HepG2 (cell line): ENCODE measurements around the gene PLXND1. TPM values are rescaled to one million over a fixed set of nuclear protein-coding genes. Genes with fewer than 3 reads are reported as not detected.

Experiments used
- ATAC-seq: fragments of 200-7000 bp; cut with Tn5 transposase; 3 replicates; pipeline ENCODE4 v1.9.1; 2020; ENCODE audit warnings: mild to moderate bottlenecking, moderate library complexity
- BruUV-seq: library from RNA; stranded (reverse); fragments of 400-500 nt; replicated peaks from 2 replicates; lab custom pipeline; 2021; lab: Mats Ljungman, UMichigan
- CTCF ChIA-PET: fragments of 300-600 bp; formaldehyde crosslinking; extraction: SDS; loops from one replicate; lab custom pipeline; 2021; ENCODE audit warnings: low total read pairs, inconsistent platforms, low intra/inter-chr PET ratio; lab: Yijun Ruan, JAX
- POLR2A ChIA-PET: fragments of 350-600 bp; sonication (Branson Sonifier 250); formaldehyde crosslinking; loops from one replicate; lab custom pipeline; 2020; ENCODE audit warnings: antibody characterized with exemption, inconsistent platforms; lab: Yijun Ruan, JAX
- DNase-seq: peaks from one replicate; pipeline ENCODE4 v3.0.0-alpha.2; 2015; ENCODE audit warnings: low spot score
- FAIRE-seq: peaks from 3 replicates; lab custom pipeline; 2011; peaks lifted over from hg19 to GRCh38; lab: Jason Lieb, UNC
- H2AFZ ChIP-seq: one replicate; pipeline ENCODE4 v1.6.1; 2011; ENCODE audit warnings: low read length, inconsistent platforms
- H3K27ac ChIP-seq: fragments of 300-600 bp; 3 replicates; pipeline ENCODE4 v1.8.0; 2011; ENCODE audit warnings: mixed run types, mild to moderate bottlenecking, mixed read lengths, low read length, inconsistent platforms; ENCODE audit not compliant: insufficient read depth; ENCODE audit errors: extremely low read length
- H3K27me3 ChIP-seq, 2 experiments: fragments of 200-600 bp in 1 of 2; 2 replicates in 1 of 2; 3 replicates in 1 of 2; pipeline versions ENCODE4 v1.6.0 to v1.8.0; 2011; ENCODE audit warnings: low read length in 2 of 2, mild to moderate bottlenecking in 2 of 2, moderate library complexity in 2 of 2, inconsistent platforms in 1 of 2; ENCODE audit not compliant: insufficient read depth in 2 of 2, control insufficient read depth in 1 of 2
- H3K36me3 ChIP-seq, 2 experiments: fragments of 200-600 bp in 1 of 2; replicated peaks in 1 of 2; 2 replicates in 1 of 2; 3 replicates in 1 of 2; pipeline versions ENCODE4 v1.5.1 to v1.8.0; 2011; ENCODE audit warnings: low read length in 2 of 2, inconsistent platforms in 1 of 2; ENCODE audit not compliant: insufficient read depth in 2 of 2, control insufficient read depth in 1 of 2
- H3K4me1 ChIP-seq: 2 replicates; pipeline ENCODE4 v1.5.1; 2012; ENCODE audit warnings: low read length, inconsistent platforms; ENCODE audit not compliant: insufficient read depth
- H3K4me2 ChIP-seq: 2 replicates; pipeline ENCODE4 v1.6.0; 2011; ENCODE audit warnings: low read depth, low read length, inconsistent platforms
- H3K4me3 ChIP-seq, 3 experiments: fragments of 200-600 bp in 1 of 3; sonication (generic), shearing (Covaris generic) in 1 of 3; replicated peaks in 1 of 3; 2 replicates each; pipeline ENCODE4 v1.5.1; 2011 to 2016; ENCODE audit warnings: low read length in 3 of 3, inconsistent platforms in 2 of 3, low read depth in 2 of 3, mild to moderate bottlenecking in 2 of 3, control low read depth in 1 of 3, mixed read lengths in 1 of 3; ENCODE audit not compliant: insufficient read depth in 1 of 3
- H3K79me2 ChIP-seq: one replicate; pipeline ENCODE4 v1.6.1; 2011; ENCODE audit warnings: low read length, inconsistent platforms; ENCODE audit not compliant: insufficient read depth
- H3K9ac ChIP-seq: 2 replicates; pipeline ENCODE4 v1.6.0; 2011; ENCODE audit warnings: mild to moderate bottlenecking, low read depth, low read length, inconsistent platforms; ENCODE audit not compliant: insufficient read depth
- H3K9me3 ChIP-seq: 2 replicates; pipeline ENCODE4 v1.5.1; 2012; ENCODE audit warnings: mild to moderate bottlenecking, low read length
- H4K20me1 ChIP-seq: 2 replicates; pipeline ENCODE4 v1.6.0; 2011; ENCODE audit warnings: inconsistent platforms, mild to moderate bottlenecking, low read length, moderate library complexity; ENCODE audit not compliant: insufficient read depth
- BCL6 ChIP-seq: IDR thresholded peaks from 2 replicates; pipeline ENCODE4 v1.6.1; 2016; ENCODE audit warnings: missing genetic modification reagents, missing compliant biosample characterization
- TSC22D2 ChIP-seq: sonication (generic); formaldehyde crosslinking; IDR thresholded peaks from 2 replicates; pipeline ENCODE4 v1.5.1; 2020; ENCODE audit warnings: missing genetic modification reagents, mild to moderate bottlenecking, borderline replicate concordance
- ZNF251 ChIP-seq: sonication (generic); formaldehyde crosslinking; IDR thresholded peaks from 2 replicates; pipeline ENCODE4 v1.9.0; 2021; ENCODE audit warnings: mild to moderate bottlenecking, missing genetic modification reagents
- WGBS: methylation state at CpG from one replicate; pipeline ENCODE4 v1.1.6; 2017; ENCODE audit warnings: low lambda C conversion rate; 5-methylcytosine and 5-hydroxymethylcytosine counted together
- in situ Hi-C: cut with HindIII; loops from 2 replicates; pipeline ENCODE4 v1.10.0; 2017; ENCODE audit warnings: low pct_unique_long_range_greater_than_20kb; ENCODE audit not compliant: extremely low pct_ligation_motif_present
- intact Hi-C: fragments of 100-400 bp; cut with micrococcal nuclease; formaldehyde crosslinking; loops from one replicate; pipeline ENCODE4 v1.10.0; 2022; ENCODE audit not compliant: unreplicated experiment
- polyA plus RNA-seq, 8 experiments: library from polyadenylated mRNA; depleted of rRNA in 3 of 8; stranded (reverse) in 7 of 8; unstranded in 1 of 8; fragments of >200 nt; fragmentation: Illumina TruSeq in 4 of 8; extraction: Trizol in 4 of 8; gene quantifications; 2 replicates each; pipeline versions ENCODE4 v1.2.1 to v1.2.3, GENCODE V29; 2011 to 2016; ENCODE audit warnings: low read depth in 4 of 8, missing spikeins in 1 of 8, mixed read lengths in 1 of 8; ENCODE audit not compliant: insufficient read depth in 1 of 8
- total RNA-seq, 5 experiments: library from RNA; depleted of rRNA; stranded (reverse); fragments of >200 nt; fragmentation: Illumina TruSeq; extraction: Trizol; gene quantifications; 2 replicates each; pipeline ENCODE4 v1.2.3, GENCODE V29; 2016; ENCODE audit warnings: low read depth in 1 of 5

PLXND1 gene
- total and polyA plus RNA-seq, 2 of the 13 experiments (the other 11 are each of a cell fraction or from before 2014, with no cell fraction given) = 15.9 to 42.0 TPM

DNA sequence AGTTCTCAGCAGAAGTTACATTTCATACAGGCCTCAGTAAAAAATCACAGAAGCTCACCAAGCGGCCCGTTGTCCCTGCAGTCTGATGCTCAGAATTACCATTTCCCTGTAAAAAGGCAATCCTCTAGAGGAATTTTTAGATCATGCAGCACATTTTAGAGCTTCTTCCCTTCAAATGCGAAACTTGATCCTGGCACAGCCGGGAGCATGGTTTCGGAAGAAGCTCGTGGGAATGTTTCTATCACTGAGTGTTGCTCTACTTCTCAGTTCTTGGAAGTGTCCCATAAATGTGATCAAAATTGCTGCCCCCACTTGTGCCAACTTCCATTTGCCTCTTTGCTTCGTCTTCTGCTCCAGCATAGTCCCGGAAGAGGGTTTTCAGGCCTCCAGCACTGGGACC is 67.3 kb downstream of the PLXND1 start:
- 42% methylated on average over 8 of the region's 8 CpGs for WGBS
- no TSS peak for BruUV-seq
- H3K4me3 ChIP-seq = no peak overlapping the region
- no peak for ATAC-seq
- in situ Hi-C loops (no loop called here), intact Hi-C loops (no loop called here)
- H3K27me3 ChIP-seq = peaks cover 0 to 4% of the 10 kb centered on the region in 2 experiments; a peak in 1 of 5 replicates
- H3K27ac ChIP-seq = peak overlapping the region; percentile 43
- no peak overlapping the region for H2AFZ ChIP-seq
- FAIRE-seq = no peak
- TF ChIP-seq TSC22D2 (no peak), BCL6 (CRISPR knock-in tag) (0 out of 2 replicates have a peak, but pooled peaks have one; percentile 4)
- ChIA-PET CTCF (no interaction called here), POLR2A (interaction anchor here (1.5 kb wide), 1 partner anchor 13 kb away, joined by 3 read pairs; no protein-coding TSS in a partner anchor)
- H3K9ac ChIP-seq = no peak overlapping the region
- no peak for DNase-seq
- H3K9me3 ChIP-seq = no peaks in the 10 kb centered on the region
- H4K20me1 ChIP-seq = no peaks in the 10 kb centered on the region
- peaks cover 65% of the 10 kb centered on the region for H3K4me1 ChIP-seq
- H3K79me2 ChIP-seq = no peaks in the 10 kb centered on the region
- no peaks in the 10 kb centered on the region for H3K36me3 ChIP-seq
- H3K4me2 ChIP-seq = peak overlapping the region; percentile 40; the same call in 1 of the 2 replicates

DNA sequence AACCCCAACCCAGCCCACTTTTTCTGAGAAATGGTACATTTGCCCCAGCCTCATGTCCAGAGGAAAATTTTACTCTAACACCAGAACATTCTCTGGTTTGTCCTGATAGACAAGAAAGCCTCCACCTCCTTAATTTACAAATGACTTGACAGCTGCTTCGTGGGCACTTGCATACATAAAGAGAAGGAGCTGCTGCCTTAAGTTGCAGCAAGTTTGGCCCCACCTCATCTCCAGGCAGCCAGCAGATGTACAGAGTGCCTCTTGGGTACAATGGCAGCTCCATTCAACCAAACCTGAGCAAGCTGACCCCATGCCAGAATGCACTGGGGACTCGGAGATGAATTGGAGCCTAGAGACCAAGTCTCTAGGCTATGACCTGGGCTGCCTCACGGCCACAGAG is 69.7 kb downstream of the PLXND1 start:
- Histone ChIP-seq H3K4me1 (peaks cover 68% of the 10 kb centered on the region), H3K9me3 (no peaks in the 10 kb centered on the region), H3K9ac (no peak overlapping the region), H3K27ac (no peak overlapping the region), H2AFZ (no peak overlapping the region), H3K27me3 (no peaks in the 10 kb centered on the region), H3K4me2 (no peak overlapping the region), H3K79me2 (no peaks in the 10 kb centered on the region), H4K20me1 (no peaks in the 10 kb centered on the region), H3K4me3 (no peak overlapping the region), H3K36me3 (no peaks in the 10 kb centered on the region)
- BruUV-seq = no TSS peak
- FAIRE-seq (no peak), ATAC-seq (no peak), DNase-seq (no peak)
- in situ Hi-C loops (no loop called here), intact Hi-C loops (no loop called here)
- POLR2A ChIA-PET = no interaction called here
- CTCF ChIA-PET = no interaction called here
- WGBS = 63% methylated on average over 1 of the region's 3 CpGs
- TF ChIP-seq ZNF251 (CRISPR knock-in tag) = no peak
